HUES48 (cell line): ENCODE data around the gene PPP2R5E.
"Not testable (repeated sequence)": the region's sequence is repeated elsewhere in the genome, so short reads cannot be mapped to it uniquely, and the experiment has no call there.

Source experiments
- H3K27ac ChIP-seq: one replicate; pipeline ENCODE4 v1.7.0; 2013; ENCODE audit warnings: low read depth, low read length, inconsistent platforms
- H3K27me3 ChIP-seq: 2 replicates; pipeline ENCODE4 v1.6.1; 2013; ENCODE audit warnings: mild to moderate bottlenecking, low read length; ENCODE audit not compliant: control insufficient read depth, insufficient read depth
- H3K36me3 ChIP-seq: 2 replicates; pipeline ENCODE4 v1.6.1; 2013; ENCODE audit warnings: low read length; ENCODE audit not compliant: control insufficient read depth, insufficient read depth
- H3K4me1 ChIP-seq: 2 replicates; pipeline ENCODE4 v1.6.1; 2013; ENCODE audit warnings: mild to moderate bottlenecking, low read length; ENCODE audit not compliant: control insufficient read depth, insufficient read depth
- H3K4me3 ChIP-seq: 2 replicates; pipeline ENCODE4 v1.5.1; 2013; ENCODE audit warnings: mild to moderate bottlenecking, low read depth, low read length
- H3K9ac ChIP-seq: 2 replicates; pipeline ENCODE4 v1.6.1; 2013; ENCODE audit warnings: mild to moderate bottlenecking, low read depth, low read length, moderate library complexity
- H3K9me3 ChIP-seq: 2 replicates; pipeline ENCODE4 v1.6.1; 2013; ENCODE audit warnings: low read length; ENCODE audit not compliant: control insufficient read depth, insufficient read depth

The PPP2R5E gene

GRCh38 chr14:63375769-63376168, 167.4 kb downstream of the PPP2R5E start:
- Histone ChIP-seq H3K9ac (no peak overlapping the region), H3K36me3 (peaks cover 34% of the 10 kb centered on the region), H3K4me3 (no peak overlapping the region), H3K27me3 (no peaks in the 10 kb centered on the region), H3K9me3 (no peaks in the 10 kb centered on the region), H3K4me1 (no peaks in the 10 kb centered on the region), H3K27ac (no peak overlapping the region)

DNA sequence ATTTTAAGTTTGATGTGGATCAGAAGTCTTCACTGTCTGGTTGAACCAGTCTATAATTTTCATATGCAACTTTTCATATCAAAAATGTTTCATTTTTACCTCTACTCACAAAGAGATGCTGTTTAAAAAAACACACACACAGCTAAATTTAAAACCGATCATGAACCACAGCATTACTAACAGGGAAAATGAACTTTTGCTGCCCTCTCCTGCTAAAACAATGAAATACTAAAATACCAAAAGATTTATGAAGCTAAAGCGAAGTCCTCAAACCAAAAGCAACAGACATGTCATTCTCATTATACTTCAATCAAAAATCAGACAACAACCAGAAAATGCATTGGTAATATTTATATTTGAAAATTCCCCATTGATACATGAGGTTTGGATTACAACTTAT, 171.6 kb downstream of the PPP2R5E start:
- not testable (repeated sequence) for H3K4me1 ChIP-seq

GRCh38 chr14:63371033-63371432, 172.1 kb downstream of the PPP2R5E start:
- Histone ChIP-seq H3K4me1 (no peaks in the 10 kb centered on the region), H3K9me3 (no peaks in the 10 kb centered on the region), H3K9ac (no peak overlapping the region), H3K4me3 (no peak overlapping the region), H3K27me3 (no peaks in the 10 kb centered on the region), H3K27ac (no peak overlapping the region), H3K36me3 (peaks cover 27% of the 10 kb centered on the region)

More for the DNA sequence above, 171.6 kb downstream of the PPP2R5E start:
- H3K36me3 ChIP-seq, result peaks cover 27% of the 10 kb centered on the region
- H3K4me3 ChIP-seq, H3K27ac ChIP-seq, H3K9me3 ChIP-seq, H3K27me3 ChIP-seq, H3K9ac ChIP-seq: not testable (repeated sequence)

DNA sequence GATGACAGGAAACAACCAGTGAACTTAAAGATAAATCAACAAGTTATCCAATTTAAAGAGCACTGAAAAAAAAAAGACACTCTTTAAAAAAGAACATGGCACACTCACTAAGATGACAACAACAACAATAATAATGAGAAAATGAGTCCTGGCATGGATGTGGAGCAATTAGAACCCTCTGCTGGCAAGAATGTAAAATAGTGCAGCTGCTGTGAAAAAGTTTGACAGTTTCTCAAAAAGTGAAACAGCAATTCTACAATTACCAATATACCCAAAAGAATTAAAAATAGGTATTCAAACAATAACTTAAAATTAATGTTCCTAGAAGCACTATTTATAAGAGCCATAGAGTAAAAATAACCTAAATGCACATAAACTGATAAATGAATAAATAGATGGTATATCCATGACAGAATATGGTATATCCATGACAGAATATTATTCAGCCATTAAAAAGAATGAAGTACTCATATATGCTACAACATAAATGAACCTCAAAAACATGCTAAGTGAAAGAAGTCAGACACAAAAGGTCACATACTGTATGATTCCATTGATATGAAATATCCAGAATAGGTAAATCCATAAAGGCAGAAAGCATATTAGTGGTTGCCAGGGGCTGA, 175.3 kb downstream of the PPP2R5E start:
- Histone ChIP-seq H3K36me3 (peaks cover 1% of the 10 kb centered on the region; the same call in 1 of the 2 replicates), H3K27ac (no peak overlapping the region), H3K4me1 (no peaks in the 10 kb centered on the region), H3K4me3 (no peak overlapping the region), H3K9me3 (no peaks in the 10 kb centered on the region), H3K27me3 (no peaks in the 10 kb centered on the region), H3K9ac (no peak overlapping the region)

- Histone ChIP-seq H3K4me1 (no peaks in the 10 kb centered on the region), H3K36me3 (no peaks in the 10 kb centered on the region), H3K27ac (peak overlapping the region; percentile 42), H3K27me3 (no peaks in the 10 kb centered on the region), H3K9ac (no peak overlapping the region), H3K9me3 (no peaks in the 10 kb centered on the region), H3K4me3 (no peak overlapping the region)
These were observed 180.8 kb downstream of the PPP2R5E start for GRCh38 chr14:63362389-63362819.

DNA sequence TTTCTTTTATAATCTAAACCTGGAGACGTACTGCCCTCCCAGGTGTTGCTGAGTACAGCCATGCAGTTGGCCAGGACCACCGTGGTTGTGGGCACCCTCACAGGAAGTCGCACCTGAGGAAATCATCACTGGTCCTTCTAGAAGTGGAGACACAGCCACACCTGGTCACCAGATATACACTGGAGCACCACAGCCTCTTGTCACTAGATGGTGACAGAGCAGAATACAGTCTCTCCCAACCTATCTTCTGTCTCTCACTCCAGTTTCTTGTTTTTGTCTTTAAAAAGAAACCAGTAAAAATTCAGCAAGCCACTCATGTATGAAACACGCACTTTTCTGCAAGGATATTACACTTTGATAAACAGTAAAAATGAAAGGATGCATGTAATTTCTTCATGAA, 181.4 kb downstream of the PPP2R5E start:
- Histone ChIP-seq H3K9ac (no peak overlapping the region), H3K36me3 (no peaks in the 10 kb centered on the region), H3K9me3 (no peaks in the 10 kb centered on the region), H3K4me3 (no peak overlapping the region), H3K4me1 (no peaks in the 10 kb centered on the region), H3K27ac (no peak overlapping the region), H3K27me3 (no peaks in the 10 kb centered on the region)

DNA sequence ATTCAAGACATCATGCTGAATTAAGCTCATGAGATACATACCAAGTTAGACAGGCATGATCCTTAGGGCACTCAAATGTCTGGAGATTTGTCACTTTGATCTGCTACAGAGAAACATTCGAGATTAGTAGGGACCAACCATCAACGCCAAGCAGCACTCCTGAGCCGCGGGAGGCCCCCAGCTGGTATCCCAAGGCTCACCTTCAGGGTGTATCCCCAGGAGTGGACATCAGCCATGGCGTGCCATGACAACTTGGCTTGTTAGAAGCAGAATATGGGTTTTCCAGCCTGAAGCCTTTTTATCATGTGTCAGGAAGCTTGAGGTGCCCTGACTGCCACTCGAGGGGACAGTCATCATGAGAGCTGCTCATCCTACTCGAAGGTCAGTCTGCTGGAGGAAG, 185.3 kb downstream of the PPP2R5E start:
- H3K9ac ChIP-seq, result no peak overlapping the region
- H3K36me3 ChIP-seq, result no peaks in the 10 kb centered on the region
- H3K9me3 ChIP-seq, result no peaks in the 10 kb centered on the region
- H3K27me3 ChIP-seq, result no peaks in the 10 kb centered on the region
- no peak overlapping the region for H3K4me3 ChIP-seq
- H3K27ac ChIP-seq, result no peak overlapping the region
- no peaks in the 10 kb centered on the region for H3K4me1 ChIP-seq

GRCh38 chr14:63345826-63346225, 197.4 kb downstream of the PPP2R5E start:
- H3K9ac ChIP-seq, result no peak overlapping the region
- H3K4me1 ChIP-seq, result peaks cover 4% of the 10 kb centered on the region
- no peaks in the 10 kb centered on the region for H3K27me3 ChIP-seq
- no peak overlapping the region for H3K27ac ChIP-seq
- no peak overlapping the region for H3K4me3 ChIP-seq
- no peaks in the 10 kb centered on the region for H3K36me3 ChIP-seq
- no peaks in the 10 kb centered on the region for H3K9me3 ChIP-seq

DNA sequence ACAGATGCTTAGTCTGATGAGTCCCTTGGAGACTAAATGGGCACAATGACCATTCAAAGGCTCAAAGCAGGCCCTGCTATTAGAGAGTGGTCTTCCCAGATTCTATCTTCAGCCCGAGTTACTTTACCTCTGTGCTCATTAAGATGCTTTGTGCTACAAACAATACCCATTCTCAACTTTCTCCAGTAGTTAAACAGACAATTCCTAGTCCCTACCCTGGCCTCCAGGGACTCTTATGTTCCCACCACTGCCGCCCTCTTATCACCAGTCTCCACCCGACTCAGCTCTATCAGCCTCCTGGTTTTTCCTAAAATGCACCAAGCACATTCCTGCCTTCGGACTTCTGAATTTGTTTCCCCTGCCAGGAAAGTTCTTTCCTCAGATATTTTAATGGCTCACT, 198.8 kb downstream of the PPP2R5E start:
- Histone ChIP-seq H3K4me1 (peaks cover 4% of the 10 kb centered on the region), H3K27ac (no peak overlapping the region), H3K36me3 (no peaks in the 10 kb centered on the region), H3K9me3 (no peaks in the 10 kb centered on the region), H3K4me3 (no peak overlapping the region), H3K27me3 (no peaks in the 10 kb centered on the region), H3K9ac (no peak overlapping the region)

- Histone ChIP-seq H3K4me3 (no peak overlapping the region), H3K4me1 (peaks cover 4% of the 10 kb centered on the region), H3K27me3 (no peaks in the 10 kb centered on the region), H3K9ac (no peak overlapping the region), H3K27ac (no peak overlapping the region), H3K9me3 (no peaks in the 10 kb centered on the region), H3K36me3 (no peaks in the 10 kb centered on the region)
These were observed 199.3 kb downstream of the PPP2R5E start for GRCh38 chr14:63343878-63344277.

DNA sequence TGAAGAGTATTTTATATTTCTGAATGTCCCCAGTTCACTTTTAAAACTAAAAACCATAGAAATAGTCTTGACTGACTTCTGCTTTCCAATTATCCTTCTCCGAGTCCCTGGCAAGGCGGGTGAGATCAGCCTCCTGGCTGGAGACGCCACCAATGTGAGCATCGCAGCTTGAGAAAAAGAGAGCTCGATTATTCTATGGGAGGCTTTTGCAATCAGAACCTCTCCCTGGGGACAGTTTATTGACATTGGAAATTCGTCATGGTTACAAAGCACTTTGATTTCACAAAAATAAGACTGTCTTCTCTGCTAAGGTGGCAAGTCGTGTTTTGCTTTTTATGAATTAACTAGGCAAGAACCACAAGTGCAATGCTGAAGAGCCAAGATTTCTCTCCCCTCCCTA, 200.8 kb downstream of the PPP2R5E start:
- Histone ChIP-seq H3K9ac (no peak overlapping the region), H3K36me3 (no peaks in the 10 kb centered on the region), H3K9me3 (no peaks in the 10 kb centered on the region), H3K27ac (no peak overlapping the region), H3K4me3 (no peak overlapping the region), H3K4me1 (peaks cover 4% of the 10 kb centered on the region), H3K27me3 (no peaks in the 10 kb centered on the region)
